HEK293 (cell line): ENCODE data around the gene MEGF10.

Source experiments
- CTCF ChIA-PET: fragments of 350-600 bp; formaldehyde crosslinking; extraction: SDS; loops from one replicate; lab custom pipeline; 2021; ENCODE audit warnings: antibody characterized with exemption; lab: Yijun Ruan, JAX
- POLR2A ChIA-PET: fragments of 300-600 bp; formaldehyde crosslinking; extraction: SDS; loops from one replicate; lab custom pipeline; 2020; ENCODE audit warnings: antibody characterized with exemption, inconsistent platforms; lab: Yijun Ruan, JAX
- H3K27ac ChIP-seq: fragments of 200-500 bp; sonication (Bioruptor generic); 2 replicates; pipeline ENCODE4 v1.5.1; 2014; ENCODE audit warnings: low read depth, low read length, control low read depth, inconsistent platforms; ENCODE audit errors: extremely low read depth
- H3K36me3 ChIP-seq, 2 experiments: fragments of 200-500 bp in 1 of 2; sonication (Bioruptor generic) in 1 of 2; 1 replicate in 1 of 2; 2 replicates in 1 of 2; pipeline ENCODE4 v1.5.1; 2014 to 2017; ENCODE audit warnings: inconsistent platforms in 2 of 2, low read length in 2 of 2; ENCODE audit not compliant: control insufficient read depth in 2 of 2, insufficient read depth in 1 of 2
- H3K4me1 ChIP-seq: fragments of 200-500 bp; sonication (Bioruptor generic); 2 replicates; pipeline ENCODE4 v1.5.1; 2014; ENCODE audit warnings: mild to moderate bottlenecking, low read length, inconsistent platforms; ENCODE audit not compliant: control insufficient read depth, insufficient read depth
- H3K4me3 ChIP-seq: 2 replicates; pipeline ENCODE4 v1.5.1; 2011; ENCODE audit warnings: low read depth, mild to moderate bottlenecking, control low read depth, low read length, moderate library complexity
- H3K9me3 ChIP-seq: fragments of 200-500 bp; sonication (Bioruptor generic); 2 replicates; pipeline ENCODE4 v1.5.1; 2014; ENCODE audit warnings: low read depth, low read length, inconsistent platforms; ENCODE audit not compliant: control insufficient read depth, insufficient read depth
- HIC1 ChIP-seq: fragments of 450-650 bp; formaldehyde crosslinking; IDR thresholded peaks from 2 replicates; pipeline ENCODE4 v1.5.1; 2016; ENCODE audit warnings: missing biosample characterization, missing genetic modification characterization
- KLF16 ChIP-seq: fragments of 450-650 bp; formaldehyde crosslinking; IDR thresholded peaks from 2 replicates; pipeline ENCODE4 v1.5.1; 2017; ENCODE audit warnings: missing biosample characterization, missing genetic modification characterization
- OVOL3 ChIP-seq: fragments of 450-650 bp; formaldehyde crosslinking; IDR thresholded peaks from 2 replicates; pipeline ENCODE4 v1.5.1; 2016; ENCODE audit warnings: missing biosample characterization, missing genetic modification characterization
- PBX3 ChIP-seq: sonication (generic); formaldehyde crosslinking; IDR thresholded peaks from 2 replicates; pipeline ENCODE4 v1.8.1; 2022; ENCODE audit warnings: mild to moderate bottlenecking, moderate library complexity, missing genetic modification reagents
- SCRT2 ChIP-seq: fragments of 450-650 bp; formaldehyde crosslinking; IDR thresholded peaks from 2 replicates; pipeline ENCODE4 v1.5.1; 2016; ENCODE audit warnings: missing biosample characterization, missing genetic modification characterization
- TSHZ1 ChIP-seq: fragments of 450-650 bp; formaldehyde crosslinking; IDR thresholded peaks from 2 replicates; pipeline ENCODE4 v1.5.1; 2016; ENCODE audit warnings: missing biosample characterization, missing genetic modification characterization, borderline replicate concordance
- ZBTB17 ChIP-seq: fragments of 450-650 bp; formaldehyde crosslinking; IDR thresholded peaks from 2 replicates; pipeline ENCODE4 v1.5.1; 2016; ENCODE audit warnings: missing biosample characterization, missing genetic modification characterization
- ZFP3 ChIP-seq: fragments of 450-650 bp; formaldehyde crosslinking; IDR thresholded peaks from 2 replicates; pipeline ENCODE4 v1.5.1; 2016; ENCODE audit warnings: low read depth, missing biosample characterization, missing genetic modification characterization
- ZNF184 ChIP-seq: fragments of 450-650 bp; IDR thresholded peaks from 2 replicates; pipeline ENCODE4 v1.5.1; 2018; ENCODE audit warnings: missing biosample characterization, mild to moderate bottlenecking, missing genetic modification characterization
- ZNF23 ChIP-seq: fragments of 450-650 bp; formaldehyde crosslinking; IDR thresholded peaks from 2 replicates; pipeline ENCODE4 v1.5.1; 2016; ENCODE audit warnings: missing biosample characterization, missing genetic modification characterization, borderline replicate concordance
- ZNF292 ChIP-seq: fragments of 450-650 bp; formaldehyde crosslinking; IDR thresholded peaks from 2 replicates; pipeline ENCODE4 v1.5.1; 2016; ENCODE audit warnings: low read depth, missing biosample characterization, missing genetic modification characterization, borderline replicate concordance
- ZNF335 ChIP-seq: fragments of 450-650 bp; formaldehyde crosslinking; conservative IDR thresholded peaks from 2 replicates; pipeline ENCODE4 v1.5.1; 2016; ENCODE audit warnings: missing biosample characterization, missing genetic modification characterization
- ZNF366 ChIP-seq: fragments of 450-650 bp; formaldehyde crosslinking; conservative IDR thresholded peaks from 2 replicates; pipeline ENCODE4 v1.5.1; 2016; ENCODE audit warnings: missing biosample characterization, missing genetic modification characterization
- ZNF510 ChIP-seq: fragments of 450-650 bp; formaldehyde crosslinking; IDR thresholded peaks from 2 replicates; pipeline ENCODE4 v1.5.1; 2018; ENCODE audit warnings: mild to moderate bottlenecking, missing genetic modification characterization, missing biosample characterization; ENCODE audit not compliant: insufficient replicate concordance
- ZNF514 ChIP-seq: fragments of 450-650 bp; formaldehyde crosslinking; IDR thresholded peaks from 2 replicates; pipeline ENCODE4 v1.5.1; 2016; ENCODE audit warnings: missing biosample characterization, missing genetic modification characterization
- ZNF776 ChIP-seq: fragments of 450-650 bp; formaldehyde crosslinking; IDR thresholded peaks from 2 replicates; pipeline ENCODE4 v1.5.0; 2017; ENCODE audit warnings: missing biosample characterization, missing genetic modification characterization, borderline replicate concordance
- ZNF830 ChIP-seq: fragments of 450-650 bp; IDR thresholded peaks from 2 replicates; pipeline ENCODE4 v1.5.0; 2018; ENCODE audit warnings: missing biosample characterization, missing genetic modification characterization, low read depth, mild to moderate bottlenecking, moderate library complexity

MEGF10 gene

DNA sequence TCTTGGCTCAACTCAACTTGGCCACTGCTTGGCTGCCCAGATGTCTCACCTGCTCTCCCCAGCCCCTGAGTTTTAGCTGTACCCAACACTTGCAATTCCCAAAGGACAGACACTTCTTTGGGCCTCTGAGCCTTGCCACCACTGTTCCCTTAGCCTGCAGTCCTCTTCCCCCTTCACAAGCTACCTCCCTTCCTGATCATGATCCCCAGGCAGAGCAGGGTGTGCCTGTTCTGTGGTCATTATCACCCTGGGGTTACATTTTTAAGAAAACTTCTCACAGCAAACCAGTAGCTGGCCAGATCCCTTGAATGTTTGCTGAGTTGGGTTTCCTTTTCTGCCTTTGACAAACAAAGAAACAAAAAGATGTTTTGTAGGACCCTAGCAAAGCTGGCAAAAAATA is 139.3 kb downstream of the MEGF10 start:
- Histone ChIP-seq H3K4me3 (no peak overlapping the region), H3K9me3 (no peaks in the 10 kb centered on the region), H3K4me1 (no peaks in the 10 kb centered on the region), H3K36me3 (no peaks in the 10 kb centered on the region), H3K27ac (no peak overlapping the region)
- POLR2A ChIA-PET, result no interaction called here
- TF ChIP-seq SCRT2 (tag by site-specific recombination), result no peak
- TF ChIP-seq KLF16, result no peak
- CTCF ChIA-PET, result interaction anchor here (0.9 kb wide), 1 partner anchor 63 kb away, joined by 3 read pairs; no protein-coding TSS in a partner anchor

DNA sequence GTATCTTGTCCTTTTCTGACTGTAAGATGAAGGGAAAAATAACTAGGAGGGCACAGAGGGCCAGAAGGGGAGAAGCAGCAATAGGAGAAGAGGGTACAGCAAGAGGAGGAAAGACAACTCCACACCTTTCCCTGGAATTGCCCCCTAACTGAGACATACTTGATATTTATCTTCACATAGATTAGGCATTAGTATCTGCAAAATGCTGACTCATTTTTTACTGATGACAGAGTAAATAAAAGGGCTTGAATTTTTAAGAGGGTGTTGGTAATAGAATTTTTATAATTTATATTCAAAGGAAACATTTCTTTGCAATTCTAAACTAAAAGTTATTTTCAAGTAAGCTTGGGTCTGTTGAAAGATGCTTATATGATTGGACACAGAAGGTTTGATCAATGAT is 140.0 kb downstream of the MEGF10 start:
- Histone ChIP-seq H3K4me3 (no peak overlapping the region), H3K9me3 (no peaks in the 10 kb centered on the region), H3K27ac (no peak overlapping the region), H3K36me3 (no peaks in the 10 kb centered on the region), H3K4me1 (no peaks in the 10 kb centered on the region)
- no peak for TF ChIP-seq ZNF830 (tag by site-specific recombination)
- TF ChIP-seq ZNF366 (tag by site-specific recombination), result no peak
- TF ChIP-seq ZNF184 (tag by site-specific recombination), result no peak
- TF ChIP-seq ZNF514 (tag by site-specific recombination), result no peak
- no peak for TF ChIP-seq ZNF510 (tag by site-specific recombination)
- TF ChIP-seq ZNF335 (tag by site-specific recombination), result no peak
- no peak for TF ChIP-seq ZNF776 (tag by site-specific recombination)
- TF ChIP-seq ZNF23 (tag by site-specific recombination), result no peak
- no peak for TF ChIP-seq HIC1
- TF ChIP-seq ZBTB17 (tag by site-specific recombination), result no peak
- CTCF ChIA-PET, result no interaction called here
- POLR2A ChIA-PET, result no interaction called here

- Histone ChIP-seq H3K9me3 (no peaks in the 10 kb centered on the region), H3K4me3 (no peak overlapping the region), H3K27ac (no peak overlapping the region), H3K4me1 (no peaks in the 10 kb centered on the region), H3K36me3 (no peaks in the 10 kb centered on the region)
- ChIA-PET POLR2A (no interaction called here), CTCF (no interaction called here)
- TF ChIP-seq ZNF292 (tag by site-specific recombination) (no peak), ZFP3 (tag by site-specific recombination) (no peak), OVOL3 (tag by site-specific recombination) (no peak), PBX3 (CRISPR knock-in tag) (no peak), TSHZ1 (tag by site-specific recombination) (no peak)
Measured at GRCh38 chr5:127431977-127432585, 141.5 kb downstream of the MEGF10 start.
